GM23338 (cell line): ENCODE measurements around the gene PLCG2.
"Not testable (repeated sequence)": the region's sequence is repeated elsewhere in the genome, so short reads cannot be mapped to it uniquely, and the experiment has no call there.

Experiments used
- EZH2 ChIP-seq: fragments of 200-600 bp; sonication (generic); IDR thresholded peaks from one replicate; pipeline ENCODE4 v1.8.0; 2017; ENCODE audit warnings: antibody characterized with exemption, mild to moderate bottlenecking, low read depth; ENCODE audit not compliant: unreplicated experiment
- TF ChIP-seq, protein P1 (sequence below), 2 experiments: fragments of 200-600 bp in 1 of 2; sonication (generic) in 1 of 2; conservative IDR thresholded peaks; 2 replicates each; pipeline versions ENCODE4 v1.5.1 to v1.6.1; 2016 to 2017; ENCODE audit warnings: antibody characterized with exemption in 2 of 2, low read depth in 2 of 2, mild to moderate bottlenecking in 2 of 2, moderate library complexity in 1 of 2

DNA sequence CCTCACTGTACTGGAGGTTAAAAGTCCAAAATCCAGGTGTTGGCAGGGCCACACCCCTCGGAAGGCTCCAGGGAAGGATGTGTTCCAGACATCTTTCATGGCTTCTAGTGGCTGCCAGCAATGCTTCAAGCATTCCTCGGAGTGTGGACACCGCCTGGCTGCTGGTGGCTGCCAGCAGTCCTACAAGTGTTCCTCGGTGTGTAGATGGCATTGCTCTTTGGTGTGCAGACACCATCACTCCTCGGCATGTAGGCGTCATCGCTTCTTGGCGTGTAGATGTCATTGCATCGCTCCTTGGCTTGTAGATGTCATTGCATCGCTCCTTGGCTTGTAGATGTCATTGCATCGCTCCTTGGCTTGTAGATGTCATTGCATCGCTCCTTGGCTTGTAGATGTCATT, 98.4 kb downstream of the PLCG2 start:
- TF ChIP-seq, protein P1, sequence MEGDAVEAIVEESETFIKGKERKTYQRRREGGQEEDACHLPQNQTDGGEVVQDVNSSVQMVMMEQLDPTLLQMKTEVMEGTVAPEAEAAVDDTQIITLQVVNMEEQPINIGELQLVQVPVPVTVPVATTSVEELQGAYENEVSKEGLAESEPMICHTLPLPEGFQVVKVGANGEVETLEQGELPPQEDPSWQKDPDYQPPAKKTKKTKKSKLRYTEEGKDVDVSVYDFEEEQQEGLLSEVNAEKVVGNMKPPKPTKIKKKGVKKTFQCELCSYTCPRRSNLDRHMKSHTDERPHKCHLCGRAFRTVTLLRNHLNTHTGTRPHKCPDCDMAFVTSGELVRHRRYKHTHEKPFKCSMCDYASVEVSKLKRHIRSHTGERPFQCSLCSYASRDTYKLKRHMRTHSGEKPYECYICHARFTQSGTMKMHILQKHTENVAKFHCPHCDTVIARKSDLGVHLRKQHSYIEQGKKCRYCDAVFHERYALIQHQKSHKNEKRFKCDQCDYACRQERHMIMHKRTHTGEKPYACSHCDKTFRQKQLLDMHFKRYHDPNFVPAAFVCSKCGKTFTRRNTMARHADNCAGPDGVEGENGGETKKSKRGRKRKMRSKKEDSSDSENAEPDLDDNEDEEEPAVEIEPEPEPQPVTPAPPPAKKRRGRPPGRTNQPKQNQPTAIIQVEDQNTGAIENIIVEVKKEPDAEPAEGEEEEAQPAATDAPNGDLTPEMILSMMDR (conservative IDR thresholded peaks at IDR 0.05; ENCODE audit: low read depth in 2 of 2) = not testable (repeated sequence)
- not testable (repeated sequence) for TF ChIP-seq EZH2
